Activated naive CD4-positive, alpha-beta T cell treated with anti-CD3 and anti-CD28 coated beads, Interleukin-2, amount 50 U/mL, for 72 hours (primary cell): ENCODE results near the gene FBXO42. TPM values are rescaled to one million over a fixed set of nuclear protein-coding genes. Genes with fewer than 3 reads are reported as not detected.
"Not testable (repeated sequence)": the region's sequence is repeated elsewhere in the genome, so short reads cannot be mapped to it uniquely, and the experiment has no call there.

ENCODE experiments used
- ATAC-seq, 2 donors: fragments of 150-1000 bp; cut with Tn5 transposase; 2 replicates each; pipeline ENCODE4 v1.10.0; 2021; ENCODE audit warnings: mild to moderate bottlenecking in 2 of 2, moderate library complexity in 2 of 2
- DNase-seq, 2 donors: peaks; one replicate each; pipeline ENCODE4 v3.0.0; 2021 to 2022; ENCODE audit warnings: low spot score in 2 of 2
- H3K27ac Mint-ChIP-seq, 2 donors: one replicate each; pipeline ENCODE4 v1.8.0; 2022; ENCODE audit warnings: mild to moderate bottlenecking in 2 of 2, mixed read lengths in 2 of 2
- H3K36me3 Mint-ChIP-seq, 2 donors: one replicate each; pipeline ENCODE4 v1.8.0; 2022; ENCODE audit warnings: mixed read lengths in 2 of 2
- H3K9me3 Mint-ChIP-seq, 2 donors: one replicate each; pipeline ENCODE4 v1.8.0; 2022; ENCODE audit warnings: mixed read lengths in 2 of 2
- total RNA-seq, 2 donors: library from RNA; stranded (reverse); gene quantifications; one replicate each; pipeline ENCODE4 v1.2.3, GENCODE V29; 2022

Gene FBXO42
- total RNA-seq, 2 donors from 2014 or later, result 12.6 to 23.4 TPM

DNA sequence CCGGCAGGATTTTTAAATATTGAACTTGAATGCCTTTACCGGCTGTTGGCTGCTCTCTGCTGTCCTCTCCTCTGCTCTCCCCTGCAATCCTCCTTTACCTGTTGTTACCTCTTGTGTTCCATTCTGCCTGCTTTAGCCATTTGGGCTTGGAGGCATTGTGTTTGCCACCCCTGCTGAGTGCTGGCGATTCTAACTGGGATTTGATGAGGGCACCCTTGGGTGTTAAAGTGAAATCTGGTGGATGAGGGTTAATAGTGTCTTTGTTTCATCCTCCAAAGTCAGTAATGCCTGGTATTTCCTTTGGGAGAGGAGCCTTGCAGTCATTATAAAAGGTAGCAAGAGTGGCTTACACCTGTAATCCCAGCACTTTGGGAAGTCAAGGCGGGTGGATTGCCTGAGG is 24.7 kb upstream of the FBXO42 start:
- Mint-ChIP-seq H3K36me3 (peaks cover 10 to 25% of the 10 kb centered on the region in 2 donors), H3K9me3 (no peaks in the 10 kb centered on the region), H3K27ac (peak overlapping the region in 1 of 2 donors; percentile 88)
- ATAC-seq, result no peak
- no peak for DNase-seq

DNA sequence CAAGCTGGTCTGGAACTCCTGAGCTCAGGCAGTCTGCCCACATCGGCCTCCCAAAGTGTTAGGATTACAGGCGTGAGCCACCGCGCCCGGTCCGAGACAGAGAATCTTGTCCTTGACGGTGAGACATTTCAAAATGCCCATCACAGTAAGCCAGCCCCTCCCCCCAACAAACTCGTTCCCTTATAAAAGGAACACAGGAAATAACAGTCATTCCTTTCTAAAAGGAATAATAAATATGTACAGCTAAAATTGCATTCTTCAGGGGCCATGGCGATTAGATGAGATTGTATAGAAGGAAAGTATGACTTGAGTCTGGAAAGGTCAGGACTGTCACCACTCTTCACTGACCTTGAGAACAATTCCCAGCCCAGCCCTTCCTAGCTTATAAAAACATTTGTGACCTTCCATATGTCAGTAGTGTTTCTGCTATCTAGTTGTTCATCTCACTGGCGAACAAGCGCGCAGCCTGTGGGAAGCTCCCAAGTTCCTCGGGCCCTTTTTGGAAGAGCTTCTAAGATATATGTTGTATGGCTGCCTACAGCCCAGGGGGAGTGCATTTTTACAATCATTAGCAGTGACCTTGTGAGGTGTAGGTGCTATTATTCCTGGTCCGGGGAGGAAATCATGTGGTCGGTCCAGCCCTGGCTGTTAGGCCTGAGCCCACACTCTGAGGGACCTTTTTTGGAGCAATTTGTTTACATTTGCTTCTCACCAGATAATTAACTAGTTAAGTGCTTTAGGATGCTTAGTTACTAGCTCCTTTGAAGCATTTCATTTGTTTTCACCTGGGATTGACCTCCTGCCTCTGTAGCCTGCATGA is 23.5 kb upstream of the FBXO42 start:
- Mint-ChIP-seq H3K9me3 (no peaks in the 10 kb centered on the region), H3K27ac (peak overlapping the region; percentile 29 to 32)
- no peak for ATAC-seq

GRCh38 chr1:16374266-16374665 is 22.0 kb upstream of the FBXO42 start:
- ATAC-seq (no peak), DNase-seq (no peak)
- peaks cover 14 to 24% of the 10 kb centered on the region in 2 donors for H3K36me3 Mint-ChIP-seq
- H3K27ac Mint-ChIP-seq, result peak overlapping the region; percentile 20 to 70
- no peaks in the 10 kb centered on the region for H3K9me3 Mint-ChIP-seq

More for the DNA sequence above, 23.5 kb upstream of the FBXO42 start:
- DNase-seq, result no peak
- peaks cover 11 to 22% of the 10 kb centered on the region in 2 donors for H3K36me3 Mint-ChIP-seq

DNA sequence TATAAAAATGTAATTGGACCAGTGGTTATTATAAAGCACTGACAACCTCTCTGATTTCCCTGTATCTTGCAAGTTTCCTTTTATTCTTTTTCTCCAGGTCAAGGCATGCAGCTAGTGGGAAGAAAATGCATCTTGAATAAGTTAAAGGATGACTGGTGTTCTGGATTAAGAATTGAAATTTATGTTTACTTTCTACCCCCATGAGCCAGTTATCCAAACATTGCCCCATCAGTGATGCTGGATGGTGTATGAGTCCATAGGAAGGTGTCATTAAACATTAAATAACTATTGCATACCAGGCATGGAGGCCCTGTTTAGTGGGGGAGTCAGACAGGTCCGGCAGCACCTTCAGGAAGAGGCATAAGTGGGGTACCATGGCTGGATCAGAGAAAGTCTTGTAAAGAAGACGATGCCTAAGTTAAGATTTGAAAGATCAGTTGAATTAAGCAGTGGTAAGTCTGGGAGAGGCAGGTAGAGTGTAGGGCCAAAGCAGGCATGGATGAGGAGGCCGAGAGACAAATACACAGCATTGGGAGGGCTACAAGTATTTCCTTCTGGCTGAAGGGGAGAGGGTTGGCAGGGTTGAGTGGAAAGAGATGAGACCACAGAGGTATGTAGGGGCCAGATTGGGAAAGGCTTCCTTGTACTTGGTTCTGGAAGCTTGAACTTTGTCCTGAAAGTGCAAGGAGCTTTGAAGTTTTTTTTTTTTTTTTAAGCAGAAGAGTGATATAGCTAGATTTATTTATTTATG is 20.4 kb upstream of the FBXO42 start:
- H3K36me3 Mint-ChIP-seq, result peaks cover 28 to 38% of the 10 kb centered on the region in 2 donors
- no peaks in the 10 kb centered on the region for H3K9me3 Mint-ChIP-seq
- ATAC-seq, result no peak
- DNase-seq, result no peak
- H3K27ac Mint-ChIP-seq, result peak overlapping the region; percentile 87 to 97

DNA sequence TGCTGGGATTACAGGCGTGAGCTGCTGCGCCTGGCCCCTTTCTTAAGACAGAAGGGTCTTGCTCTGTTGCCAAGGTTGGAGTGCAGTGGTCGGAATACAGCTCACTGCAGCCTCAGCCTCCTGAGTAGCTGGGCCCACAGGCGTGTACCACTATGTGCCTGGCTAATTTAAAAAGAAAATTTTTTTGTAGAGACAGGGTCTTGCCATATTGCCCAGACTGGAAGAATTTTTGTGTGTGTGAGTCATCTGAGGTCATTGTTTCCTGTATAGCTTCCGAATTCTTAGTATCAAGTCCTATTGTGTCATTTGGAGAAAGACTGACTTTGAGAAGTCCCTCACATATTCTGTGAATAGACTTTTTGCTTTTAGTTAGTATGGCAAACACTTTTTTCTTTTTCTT is 19.4 kb upstream of the FBXO42 start:
- Mint-ChIP-seq H3K27ac (peak overlapping the region; percentile 87 to 97), H3K9me3 (no peaks in the 10 kb centered on the region), H3K36me3 (peaks cover 28 to 40% of the 10 kb centered on the region in 2 donors)
- DNase-seq, result no peak
- peak; percentile 23 to 25 for ATAC-seq

DNA sequence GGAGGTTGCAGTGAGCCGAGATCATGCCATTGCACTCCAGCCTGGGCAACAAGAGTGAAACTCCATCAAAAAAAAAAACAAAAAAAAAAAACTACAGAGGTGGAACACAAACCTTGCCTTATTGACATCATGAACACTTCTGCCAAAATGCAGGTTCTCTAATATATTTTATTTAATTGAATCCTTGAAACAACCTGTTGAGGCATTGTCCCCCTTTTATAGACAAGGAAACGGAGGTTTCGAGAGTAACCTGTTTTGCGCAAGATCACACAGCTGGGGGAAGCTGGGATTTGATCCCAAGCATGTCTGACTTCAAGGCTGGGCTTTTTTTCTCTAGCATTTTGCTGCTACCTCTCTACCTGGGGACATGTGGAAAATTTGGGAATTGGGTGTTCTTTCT is 17.5 kb upstream of the FBXO42 start:
- H3K36me3 Mint-ChIP-seq, result peaks cover 28 to 40% of the 10 kb centered on the region in 2 donors

DNA sequence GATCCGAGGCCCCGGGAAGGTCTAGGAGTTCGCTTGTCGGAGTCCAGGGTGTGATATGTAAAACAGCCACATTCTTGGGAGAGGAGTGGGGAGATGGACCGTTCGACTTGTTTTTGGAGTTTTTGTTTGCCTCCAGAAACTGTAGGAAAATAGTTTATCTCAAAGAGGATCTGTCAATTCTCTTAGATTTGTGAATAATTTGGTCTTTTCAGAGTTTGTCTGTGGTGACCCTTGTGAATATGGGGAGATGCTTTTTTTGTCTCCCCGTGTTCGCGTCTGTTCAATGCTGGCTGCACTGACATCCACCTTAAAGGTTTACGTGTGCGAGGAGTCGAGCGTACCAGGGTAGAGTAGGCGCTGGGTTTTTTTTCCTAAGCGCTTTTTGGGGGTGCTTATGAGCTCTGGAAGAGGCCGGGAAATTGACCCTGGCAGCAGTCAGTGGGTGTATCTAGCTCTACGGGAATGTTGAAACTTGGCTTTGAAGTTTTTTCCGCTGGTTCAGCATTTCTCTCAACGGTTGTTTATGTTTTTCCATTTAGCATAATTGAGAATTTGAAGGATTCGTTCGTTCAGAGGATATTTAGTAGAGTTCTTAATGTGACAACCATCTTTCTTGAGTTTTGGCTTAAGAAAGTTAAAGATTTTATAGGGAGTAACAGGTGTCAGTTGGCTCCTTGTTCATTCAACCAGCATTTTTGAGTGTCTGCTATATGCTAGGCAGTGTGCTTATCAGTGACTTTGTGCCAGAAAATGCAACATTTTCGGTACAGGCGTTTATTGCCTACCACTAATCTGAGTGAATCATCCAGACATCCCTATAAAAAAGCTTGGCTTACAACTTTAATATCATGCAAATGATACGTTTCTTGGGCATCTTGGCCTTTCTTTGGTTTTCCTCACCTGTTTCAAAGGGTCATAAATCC is 15.9 kb upstream of the FBXO42 start:
- Mint-ChIP-seq H3K27ac (peak overlapping the region; percentile 97 to 99), H3K9me3 (no peaks in the 10 kb centered on the region), H3K36me3 (peaks cover 28 to 31% of the 10 kb centered on the region in 2 donors)
- DNase-seq (no peak), ATAC-seq (no peak)

More for the DNA sequence above, 17.5 kb upstream of the FBXO42 start:
- no peak overlapping the region for H3K27ac Mint-ChIP-seq
- ATAC-seq (no peak), DNase-seq (no peak)
- no peaks in the 10 kb centered on the region for H3K9me3 Mint-ChIP-seq

GRCh38 chr1:16367258-16367967 is 15.1 kb upstream of the FBXO42 start:
- Mint-ChIP-seq H3K27ac (peak overlapping the region; percentile 97 to 99), H3K9me3 (no peaks in the 10 kb centered on the region), H3K36me3 (peaks cover 23 to 24% of the 10 kb centered on the region in 2 donors)
- peak; percentile 80 to 89 for DNase-seq
- ATAC-seq, result peak; percentile 74 to 75

DNA sequence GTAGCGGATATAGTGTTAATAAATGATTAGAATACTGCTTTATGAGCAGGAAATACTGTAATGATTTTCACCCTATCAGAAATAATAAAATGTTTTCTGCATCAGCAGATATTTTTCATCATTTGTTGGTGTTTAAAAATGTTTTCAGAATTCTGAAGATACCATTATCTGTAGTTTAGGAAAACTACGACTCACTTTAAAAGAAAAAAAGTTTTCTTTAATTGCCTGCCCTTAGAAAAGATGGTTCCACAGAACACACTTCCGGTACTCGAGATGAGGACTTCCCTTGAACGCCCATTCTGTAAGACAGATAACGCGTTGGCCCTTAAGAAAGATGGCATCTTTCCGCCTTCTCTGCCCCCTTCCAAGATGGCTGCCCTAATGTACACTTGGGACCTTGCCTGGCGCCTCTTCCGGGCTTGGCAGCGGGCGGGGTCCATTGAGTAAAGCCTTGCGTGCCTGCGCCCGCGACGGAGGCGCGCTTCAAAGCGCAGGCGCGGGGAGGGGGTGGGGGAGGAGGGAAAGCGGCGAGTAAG is 14.5 kb upstream of the FBXO42 start, which contains the start of gene SZRD1:
Gene SZRD1 (plus strand): TSS at position 521 of the 536 bp plus-strand sequence. CDS start 16 bp downstream, outside the sequence.
- H3K27ac Mint-ChIP-seq, result peak within 1 kb of the TSS; percentile 97 to 99
- peaks cover 17 to 18% of the 10 kb centered on the region in 2 donors for H3K36me3 Mint-ChIP-seq
- DNase-seq, result peak; percentile 92 to 96
- H3K9me3 Mint-ChIP-seq, result no peaks in the 10 kb centered on the region
- ATAC-seq, result peak; percentile 78 to 87

DNA sequence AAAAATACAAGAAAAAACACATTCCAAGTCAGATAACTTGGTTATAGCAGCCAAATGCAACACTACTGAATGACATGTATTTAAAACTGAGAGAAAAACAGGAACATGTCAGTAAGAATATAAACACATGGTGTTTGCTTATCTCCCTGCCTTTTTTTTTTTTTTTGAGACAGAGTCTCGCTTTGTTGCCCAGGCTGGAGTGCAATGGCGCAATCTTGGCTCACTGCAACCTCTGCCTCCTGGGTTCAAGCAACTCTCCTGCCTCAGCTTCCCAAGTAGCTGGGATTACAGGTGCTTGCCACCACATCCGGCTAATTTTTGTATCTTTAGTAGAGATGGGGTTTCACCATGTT is 12.8 kb upstream of the FBXO42 start:
- DNase-seq, result not testable (repeated sequence)
- H3K27ac Mint-ChIP-seq, result peak overlapping the region in 1 of 2 donors; percentile 97
- peaks cover 17 to 18% of the 10 kb centered on the region in 2 donors for H3K36me3 Mint-ChIP-seq

GRCh38 chr1:16356867-16357266 is 4.6 kb upstream of the FBXO42 start:
- DNase-seq (no peak), ATAC-seq (no peak)
- Mint-ChIP-seq H3K36me3 (peaks cover 0 to 9% of the 10 kb centered on the region in 2 donors), H3K9me3 (no peaks in the 10 kb centered on the region), H3K27ac (no peak overlapping the region)

More for the DNA sequence above, 12.8 kb upstream of the FBXO42 start:
- not testable (repeated sequence) for ATAC-seq, H3K9me3 Mint-ChIP-seq

GRCh38 chr1:16354619-16355018 is 2.3 kb upstream of the FBXO42 start:
- DNase-seq, result no peak
- Mint-ChIP-seq H3K9me3 (no peaks in the 10 kb centered on the region), H3K36me3 (peaks cover 10 to 19% of the 10 kb centered on the region in 2 donors), H3K27ac (no peak overlapping the region)
- no peak for ATAC-seq

- ATAC-seq (no peak), DNase-seq (no peak)
- Mint-ChIP-seq H3K27ac (peak overlapping the region; percentile 91 to 93), H3K9me3 (no peaks in the 10 kb centered on the region), H3K36me3 (peaks cover 10 to 19% of the 10 kb centered on the region in 2 donors)
Observed at GRCh38 chr1:16352842-16353535, 709 bp upstream of the FBXO42 start.

- Mint-ChIP-seq H3K27ac (peak overlapping the region; percentile 93 to 94), H3K9me3 (no peaks in the 10 kb centered on the region), H3K36me3 (peaks cover 10 to 19% of the 10 kb centered on the region in 2 donors)
- ATAC-seq (no peak), DNase-seq (no peak)
Observed at GRCh38 chr1:16351456-16351993, 755 bp downstream of the FBXO42 start.
